ENCODE results near the gene EXD3.

EXD3 gene

DNA sequence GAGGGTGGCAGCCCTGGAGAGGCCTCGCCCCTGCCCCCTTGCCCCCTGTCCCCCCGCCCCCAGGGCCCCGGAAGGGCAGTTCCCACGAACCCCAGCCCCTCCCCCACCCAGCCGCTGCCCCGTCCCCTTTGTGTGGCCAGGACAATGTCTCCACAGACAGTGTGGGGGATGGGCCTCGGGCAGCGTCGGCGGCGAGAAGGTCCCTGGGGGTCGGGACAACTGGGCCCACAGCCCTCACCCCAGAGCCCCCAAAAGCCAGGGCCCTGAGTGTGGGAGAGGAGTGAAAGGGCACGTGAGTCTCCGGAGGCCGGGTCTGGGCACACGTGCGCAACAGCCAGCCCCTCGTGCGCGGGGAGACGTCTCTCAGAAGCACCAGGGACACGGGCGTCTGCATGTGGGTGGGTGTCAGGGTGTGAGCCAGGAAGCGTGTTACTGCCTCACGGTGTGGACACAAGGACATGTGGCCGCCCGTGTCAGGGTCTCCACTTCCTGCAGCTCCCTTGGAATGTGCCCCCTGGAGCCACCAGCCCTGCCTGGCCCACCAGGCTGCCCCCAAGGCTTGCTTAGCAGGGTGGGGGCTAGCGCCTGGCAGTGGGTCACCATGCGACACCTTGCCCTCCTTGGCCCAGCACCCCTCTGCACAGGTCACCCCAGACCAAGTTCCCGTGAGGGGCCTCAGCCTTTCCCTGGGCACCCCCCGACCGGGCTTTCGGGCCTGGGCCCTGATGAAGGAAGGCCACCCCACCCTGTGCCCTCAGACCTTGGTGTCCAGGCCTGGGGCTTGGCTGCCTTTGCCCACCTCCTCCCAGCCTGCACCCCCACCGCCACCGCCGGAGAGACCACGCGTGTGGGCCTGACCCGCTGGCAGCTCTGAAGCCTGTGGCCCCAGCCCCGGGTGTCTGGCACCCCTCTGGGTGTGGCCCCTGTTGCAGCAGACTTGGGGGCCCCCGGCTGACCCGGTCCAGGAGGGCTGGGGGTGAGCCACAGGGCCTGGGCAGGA lies 108.1 kb downstream of the EXD3 start:
- H3K4me3 ChIP-seq (ENCODE audit: low read length in 2 of 2), result no peak overlapping the region
- H3K36me3 ChIP-seq (ENCODE audit: control insufficient read depth in 2 of 2, insufficient read depth in 2 of 2, low read length in 2 of 2), result no peaks in the 10 kb centered on the region
- H3K9me3 ChIP-seq (ENCODE audit: control insufficient read depth in 2 of 2, low read length in 2 of 2), result no peaks in the 10 kb centered on the region
- peaks cover 8 to 26% of the 10 kb centered on the region in 2 donors for H3K27me3 ChIP-seq (ENCODE audit: control insufficient read depth in 1 of 2, insufficient read depth in 2 of 2, low read length in 2 of 2)
- H3K9ac ChIP-seq (ENCODE audit: low read length in 2 of 2), result no peak overlapping the region
- H3K27ac ChIP-seq (ENCODE audit: low read length), result no peak overlapping the region
- peaks cover 8% of the 10 kb centered on the region for H3K4me1 ChIP-seq (ENCODE audit: control insufficient read depth, insufficient read depth, low read length)

DNA sequence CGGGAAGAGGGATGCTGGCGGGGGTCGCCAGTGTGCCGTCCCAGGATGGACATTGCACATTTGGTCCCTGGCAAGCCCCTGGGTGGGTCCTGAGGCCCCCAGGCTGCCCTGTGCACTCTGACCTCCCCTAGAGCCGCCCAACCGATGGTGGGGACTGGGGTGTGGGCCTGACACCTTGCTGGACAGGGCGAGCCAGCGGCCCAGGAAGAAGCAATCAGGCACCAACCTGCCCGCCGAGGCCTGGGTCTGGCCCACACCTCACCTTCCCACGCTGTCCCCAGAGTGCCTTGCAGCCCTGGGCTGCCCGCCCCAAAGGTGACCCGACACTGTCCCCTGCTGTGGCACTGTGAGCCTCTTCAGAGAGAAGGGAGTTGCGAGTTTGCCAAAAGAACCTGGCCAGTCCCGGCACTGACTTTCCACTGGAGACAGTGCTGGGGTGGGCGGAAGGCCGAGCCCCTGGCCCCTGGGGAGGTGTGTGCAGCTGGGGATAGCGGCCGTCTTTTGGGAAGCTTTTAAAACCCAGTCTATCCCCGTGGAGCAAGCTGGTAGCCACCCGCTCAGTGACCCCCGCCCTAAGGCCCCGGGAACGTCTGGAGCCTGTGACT lies 108.9 kb downstream of the EXD3 start:
- Histone ChIP-seq H3K27ac (ENCODE audit: low read length) (no peak overlapping the region), H3K9me3 (ENCODE audit: control insufficient read depth in 2 of 2, low read length in 2 of 2) (no peaks in the 10 kb centered on the region), H3K27me3 (ENCODE audit: control insufficient read depth in 1 of 2, insufficient read depth in 2 of 2, low read length in 2 of 2) (peaks cover 9 to 26% of the 10 kb centered on the region in 2 donors), H3K9ac (ENCODE audit: low read length in 2 of 2) (no peak overlapping the region), H3K4me3 (ENCODE audit: low read length in 2 of 2) (no peak overlapping the region), H3K4me1 (ENCODE audit: control insufficient read depth, insufficient read depth, low read length) (peaks cover 8% of the 10 kb centered on the region), H3K36me3 (ENCODE audit: control insufficient read depth in 2 of 2, insufficient read depth in 2 of 2, low read length in 2 of 2) (no peaks in the 10 kb centered on the region)

DNA sequence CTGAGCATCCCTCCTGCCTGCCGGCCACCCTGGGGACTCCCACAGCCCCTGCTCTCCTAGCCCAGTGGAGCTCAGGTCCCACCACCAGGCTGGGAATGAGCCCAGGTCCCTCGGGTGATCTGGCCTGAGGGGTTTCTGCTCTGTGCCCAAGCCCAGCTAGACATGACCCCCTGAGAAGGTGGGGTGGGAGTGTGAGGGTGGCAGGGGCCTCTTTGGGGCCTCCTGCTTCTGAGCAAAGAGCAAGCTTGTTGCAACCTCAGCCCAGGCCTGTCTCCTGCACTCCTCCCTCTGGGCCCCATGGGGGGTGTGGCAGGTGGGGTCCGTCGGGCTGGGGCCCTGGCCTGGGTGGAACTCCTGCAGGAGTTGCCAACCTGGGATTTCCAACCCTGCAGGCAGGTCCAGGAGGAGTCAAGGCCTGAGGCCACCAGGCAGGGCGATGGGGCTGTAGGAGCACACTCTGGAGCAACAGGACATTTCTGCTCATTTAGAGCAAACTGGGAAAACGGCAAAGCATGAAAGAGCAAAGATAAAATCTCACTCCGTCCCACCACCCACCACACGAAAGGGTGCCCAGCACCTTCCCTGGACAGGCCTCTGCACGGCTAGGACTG lies 109.5 kb downstream of the EXD3 start:
- H3K9me3 ChIP-seq (ENCODE audit: control insufficient read depth in 2 of 2, low read length in 2 of 2), result no peaks in the 10 kb centered on the region
- peaks cover 8% of the 10 kb centered on the region for H3K4me1 ChIP-seq (ENCODE audit: control insufficient read depth, insufficient read depth, low read length)
- H3K9ac ChIP-seq (ENCODE audit: low read length in 2 of 2), result no peak overlapping the region
- no peak overlapping the region for H3K4me3 ChIP-seq (ENCODE audit: low read length in 2 of 2)
- H3K27me3 ChIP-seq (ENCODE audit: control insufficient read depth in 1 of 2, insufficient read depth in 2 of 2, low read length in 2 of 2), result peaks cover 11 to 26% of the 10 kb centered on the region in 2 donors
- no peak overlapping the region for H3K27ac ChIP-seq (ENCODE audit: low read length)
- no peaks in the 10 kb centered on the region for H3K36me3 ChIP-seq (ENCODE audit: control insufficient read depth in 2 of 2, insufficient read depth in 2 of 2, low read length in 2 of 2)

DNA sequence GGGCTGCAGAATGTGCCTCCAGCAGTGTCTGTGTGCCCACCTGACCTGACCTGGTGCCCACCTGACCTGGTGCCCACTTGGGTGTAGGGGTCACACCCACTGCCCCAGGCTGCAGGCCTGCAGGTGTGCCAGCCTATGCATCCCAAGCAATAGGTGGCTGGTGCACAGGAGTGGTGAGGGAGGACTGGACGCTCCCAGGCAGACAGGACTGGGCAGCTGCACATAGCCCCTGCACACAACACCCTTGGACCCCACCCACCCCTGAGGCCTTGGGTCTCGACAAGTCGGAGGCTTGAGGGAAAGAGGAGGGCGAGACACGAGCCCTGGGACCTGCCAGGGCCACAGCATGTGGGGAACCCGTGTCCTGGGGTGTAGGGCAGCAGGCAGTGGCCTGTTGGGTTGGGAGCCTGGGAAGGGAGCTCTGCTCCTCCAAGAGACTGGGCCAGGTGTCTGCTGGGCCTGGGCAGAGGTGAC lies 110.1 kb downstream of the EXD3 start:
- peaks cover 13 to 25% of the 10 kb centered on the region in 2 donors for H3K27me3 ChIP-seq (ENCODE audit: control insufficient read depth in 1 of 2, insufficient read depth in 2 of 2, low read length in 2 of 2)
- no peak overlapping the region for H3K4me3 ChIP-seq (ENCODE audit: low read length in 2 of 2)
- no peaks in the 10 kb centered on the region for H3K36me3 ChIP-seq (ENCODE audit: control insufficient read depth in 2 of 2, insufficient read depth in 2 of 2, low read length in 2 of 2)
- peaks cover 8% of the 10 kb centered on the region for H3K4me1 ChIP-seq (ENCODE audit: control insufficient read depth, insufficient read depth, low read length)
- H3K27ac ChIP-seq (ENCODE audit: low read length), result no peak overlapping the region
- no peak overlapping the region for H3K9ac ChIP-seq (ENCODE audit: low read length in 2 of 2)
- no peaks in the 10 kb centered on the region for H3K9me3 ChIP-seq (ENCODE audit: control insufficient read depth in 2 of 2, low read length in 2 of 2)

DNA sequence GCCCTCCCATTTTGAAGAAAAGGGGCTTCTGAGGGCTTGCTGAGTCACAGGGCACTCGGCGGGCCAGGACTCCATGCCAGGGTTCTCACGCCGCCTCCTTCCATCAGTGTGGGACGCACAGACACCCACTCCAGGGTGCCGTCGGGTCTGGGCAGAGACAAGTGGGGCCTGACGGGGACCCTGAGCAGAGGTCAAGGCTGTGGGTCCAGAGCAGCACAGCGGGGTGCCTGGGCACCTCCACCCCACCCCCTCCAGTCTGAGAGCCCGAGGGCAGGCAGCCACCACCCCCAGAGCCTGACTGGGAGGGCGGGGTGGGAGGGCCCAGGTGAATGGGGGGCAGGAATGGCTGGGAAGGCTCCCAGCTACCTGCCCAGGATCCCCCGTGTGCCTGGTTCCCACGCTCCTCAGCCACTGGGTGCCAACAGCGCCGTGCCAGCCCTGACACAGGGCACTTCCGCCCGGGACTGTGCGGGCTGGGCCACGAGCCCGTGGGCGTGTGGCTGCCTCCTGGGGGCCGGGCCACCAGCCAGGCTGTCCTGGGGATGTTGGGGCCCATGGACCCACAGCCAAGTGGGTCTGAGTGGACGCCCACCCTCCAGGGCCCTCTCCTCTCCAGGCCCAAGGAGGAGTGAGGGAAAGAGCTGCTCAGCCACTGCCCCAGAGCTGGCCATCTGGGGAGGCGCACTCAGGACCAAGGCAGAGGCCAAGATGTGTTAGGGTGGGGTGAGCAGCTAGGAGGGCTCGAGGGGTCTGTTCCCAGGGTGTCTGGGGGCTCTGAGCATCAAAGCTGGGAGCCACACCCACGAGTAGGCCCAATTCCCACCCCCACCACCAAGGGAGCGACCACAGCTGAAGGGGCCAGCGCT lies 110.7 kb downstream of the EXD3 start:
- no peak overlapping the region for H3K4me3 ChIP-seq (ENCODE audit: low read length in 2 of 2)
- peaks cover 15 to 25% of the 10 kb centered on the region in 2 donors for H3K27me3 ChIP-seq (ENCODE audit: control insufficient read depth in 1 of 2, insufficient read depth in 2 of 2, low read length in 2 of 2)
- no peak overlapping the region for H3K9ac ChIP-seq (ENCODE audit: low read length in 2 of 2)
- H3K36me3 ChIP-seq (ENCODE audit: control insufficient read depth in 2 of 2, insufficient read depth in 2 of 2, low read length in 2 of 2), result no peaks in the 10 kb centered on the region
- no peak overlapping the region for H3K27ac ChIP-seq (ENCODE audit: low read length)
- H3K9me3 ChIP-seq (ENCODE audit: control insufficient read depth in 2 of 2, low read length in 2 of 2), result no peaks in the 10 kb centered on the region
- H3K4me1 ChIP-seq (ENCODE audit: control insufficient read depth, insufficient read depth, low read length), result peaks cover 9% of the 10 kb centered on the region

DNA sequence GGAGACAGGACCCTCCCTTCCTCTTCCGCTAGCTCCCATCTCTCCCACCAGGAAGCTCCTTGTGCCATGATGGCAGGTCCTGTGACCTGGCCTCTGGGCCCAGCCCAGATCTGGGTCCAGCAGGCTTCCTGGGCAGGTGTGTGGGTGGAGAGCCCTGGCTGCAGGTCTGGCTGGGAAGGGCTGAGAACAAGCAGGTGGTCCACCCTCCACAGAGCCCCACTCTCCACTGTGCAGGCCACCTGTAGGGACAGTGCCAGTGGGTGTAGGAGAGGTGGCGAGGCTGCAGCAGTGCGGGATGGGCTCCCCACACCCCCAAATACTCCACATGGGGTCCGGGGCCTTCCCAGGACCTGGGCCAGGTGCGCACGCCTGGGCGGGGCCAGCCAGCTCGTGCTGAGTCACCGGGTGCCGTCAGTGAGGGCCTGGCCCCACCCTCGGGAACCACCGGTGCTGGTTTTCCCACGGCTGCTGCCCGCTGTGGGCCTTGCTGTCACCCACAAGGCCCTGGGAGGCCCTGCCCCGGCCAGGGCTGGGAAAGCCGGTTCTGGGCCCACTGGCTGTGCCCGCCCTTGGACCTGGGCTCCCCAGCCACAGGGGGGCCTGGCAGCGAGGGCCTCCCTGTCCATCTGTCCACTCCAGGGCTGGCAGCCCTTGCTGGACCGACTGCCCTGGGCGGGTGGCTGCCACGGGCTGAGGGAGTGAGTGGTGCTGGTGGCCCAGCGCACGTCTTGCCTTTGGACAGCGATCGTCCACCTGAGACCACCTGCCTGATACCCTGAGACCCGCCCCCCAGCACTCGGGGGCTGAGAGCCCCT lies 111.6 kb downstream of the EXD3 start:
- no peak overlapping the region for H3K9ac ChIP-seq (ENCODE audit: low read length in 2 of 2)
- H3K4me1 ChIP-seq (ENCODE audit: control insufficient read depth, insufficient read depth, low read length), result peaks cover 11% of the 10 kb centered on the region
- peaks cover 16 to 25% of the 10 kb centered on the region in 2 donors for H3K27me3 ChIP-seq (ENCODE audit: control insufficient read depth in 1 of 2, insufficient read depth in 2 of 2, low read length in 2 of 2)
- no peak overlapping the region for H3K4me3 ChIP-seq (ENCODE audit: low read length in 2 of 2)
- no peak overlapping the region for H3K27ac ChIP-seq (ENCODE audit: low read length)
- no peaks in the 10 kb centered on the region for H3K9me3 ChIP-seq (ENCODE audit: control insufficient read depth in 2 of 2, low read length in 2 of 2)
- no peaks in the 10 kb centered on the region for H3K36me3 ChIP-seq (ENCODE audit: control insufficient read depth in 2 of 2, insufficient read depth in 2 of 2, low read length in 2 of 2)

DNA sequence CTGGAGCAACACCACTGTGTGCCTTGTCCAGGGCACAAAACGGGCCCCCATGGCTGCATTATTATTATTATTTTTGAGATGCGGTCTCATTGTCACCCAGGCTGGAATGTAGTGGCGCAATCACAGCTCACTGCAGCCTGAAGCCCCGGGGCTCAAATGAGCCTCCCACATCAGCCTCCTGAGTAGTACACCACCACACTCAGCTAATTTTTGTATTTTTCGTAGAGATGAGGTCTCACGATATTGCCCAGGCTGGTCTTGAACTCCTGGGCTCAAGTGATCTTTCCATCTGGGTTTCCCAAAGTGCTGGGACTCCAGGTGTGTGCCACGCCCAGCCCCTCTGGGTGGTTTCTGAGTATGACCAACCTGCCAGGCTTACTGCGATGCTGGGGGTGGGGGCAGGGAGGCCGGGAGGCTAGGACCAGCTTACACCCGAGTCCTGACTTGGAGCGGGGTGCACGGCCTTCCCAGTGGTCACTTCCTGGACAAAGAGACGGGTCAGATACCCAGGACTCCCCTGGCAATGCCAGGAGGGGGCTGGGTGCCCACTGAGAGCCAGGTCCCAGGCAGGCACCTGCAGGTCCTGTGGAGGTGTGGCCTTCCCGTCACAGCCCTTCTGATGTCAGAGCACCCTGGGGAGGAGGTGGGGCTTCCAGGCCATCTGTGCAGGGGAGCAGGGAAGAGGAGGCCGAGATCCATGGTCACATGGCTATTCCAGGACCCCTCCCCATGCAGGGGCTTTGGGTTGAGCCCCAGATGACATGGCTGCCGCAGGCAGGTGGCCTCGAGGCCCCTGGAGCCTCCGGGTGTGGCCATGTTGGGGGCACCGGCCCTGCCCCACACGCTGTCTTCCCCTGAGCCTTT lies 112.5 kb downstream of the EXD3 start:
- H3K9ac ChIP-seq (ENCODE audit: low read length in 2 of 2), result no peak overlapping the region
- H3K27ac ChIP-seq (ENCODE audit: low read length), result no peak overlapping the region
- H3K4me1 ChIP-seq (ENCODE audit: control insufficient read depth, insufficient read depth, low read length), result peaks cover 17% of the 10 kb centered on the region

DNA sequence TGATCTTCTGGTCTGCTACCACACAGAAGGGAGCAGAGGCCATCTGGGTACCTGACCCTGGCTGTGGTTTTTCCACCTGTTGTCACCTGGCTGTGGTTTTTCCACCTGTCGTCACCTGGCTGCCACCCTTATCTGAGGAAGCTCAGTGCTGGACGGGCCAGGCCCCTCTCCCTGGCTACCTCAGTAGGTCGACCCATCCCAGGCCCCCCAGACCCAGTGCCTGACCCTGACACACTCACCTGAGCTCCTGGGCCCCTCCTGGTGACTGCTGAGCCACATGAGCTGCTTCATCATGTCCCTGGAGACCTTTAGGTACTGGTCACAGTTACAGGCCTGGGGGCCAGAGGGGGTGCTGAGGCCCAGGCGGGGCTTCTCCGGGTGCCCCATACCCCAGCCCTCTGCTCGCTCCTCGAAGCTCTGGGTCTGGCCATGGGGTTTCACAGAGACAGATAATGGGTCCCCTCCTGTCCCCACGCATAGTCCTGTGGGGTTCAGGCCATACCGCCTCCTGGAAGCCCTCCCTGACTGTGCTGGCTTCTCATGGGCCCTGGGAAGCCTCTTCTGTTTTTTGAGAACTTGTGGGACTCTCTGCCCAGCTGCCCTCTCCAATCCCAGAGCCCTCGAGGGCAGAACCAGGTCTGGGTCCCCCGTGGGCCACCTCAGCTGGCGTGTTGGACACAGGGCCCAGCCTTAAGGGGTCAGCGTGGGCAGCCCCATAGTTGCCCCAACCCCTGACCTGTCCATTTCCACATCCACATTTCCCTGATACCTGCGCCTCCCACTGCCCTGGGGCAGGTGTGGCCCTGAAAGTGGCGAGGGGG lies 113.4 kb downstream of the EXD3 start:
- H3K27me3 ChIP-seq (ENCODE audit: control insufficient read depth in 1 of 2, insufficient read depth in 2 of 2, low read length in 2 of 2), result peaks cover 27 to 30% of the 10 kb centered on the region in 2 donors
- no peak overlapping the region for H3K4me3 ChIP-seq (ENCODE audit: low read length in 2 of 2)
- peaks cover 24% of the 10 kb centered on the region for H3K4me1 ChIP-seq (ENCODE audit: control insufficient read depth, insufficient read depth, low read length)
- no peaks in the 10 kb centered on the region for H3K36me3 ChIP-seq (ENCODE audit: control insufficient read depth in 2 of 2, insufficient read depth in 2 of 2, low read length in 2 of 2)
- H3K27ac ChIP-seq (ENCODE audit: low read length), result no peak overlapping the region
- H3K9ac ChIP-seq (ENCODE audit: low read length in 2 of 2), result no peak overlapping the region
- no peaks in the 10 kb centered on the region for H3K9me3 ChIP-seq (ENCODE audit: control insufficient read depth in 2 of 2, low read length in 2 of 2)

More for the DNA sequence above, 112.5 kb downstream of the EXD3 start:
- Histone ChIP-seq H3K36me3 (ENCODE audit: control insufficient read depth in 2 of 2, insufficient read depth in 2 of 2, low read length in 2 of 2) (no peaks in the 10 kb centered on the region), H3K27me3 (ENCODE audit: control insufficient read depth in 1 of 2, insufficient read depth in 2 of 2, low read length in 2 of 2) (peaks cover 25 to 27% of the 10 kb centered on the region in 2 donors), H3K9me3 (ENCODE audit: control insufficient read depth in 2 of 2, low read length in 2 of 2) (no peaks in the 10 kb centered on the region), H3K4me3 (ENCODE audit: low read length in 2 of 2) (no peak overlapping the region)
